SK-N-SH (cell line): ENCODE results near the gene POLR2J. TPM values are rescaled to one million over a fixed set of nuclear protein-coding genes. Genes with fewer than 3 reads are reported as not detected.
"Not testable (repeated sequence)": the region's sequence is repeated elsewhere in the genome, so short reads cannot be mapped to it uniquely, and the experiment has no call there.

ENCODE experiments used
- CTCF ChIA-PET: fragments of 300-600, 350-600 bp; formaldehyde crosslinking; extraction: SDS; loops from one replicate; lab custom pipeline; 2021; lab: Yijun Ruan, JAX
- POLR2A ChIA-PET: fragments of 350-600 bp; sonication (Branson Sonifier 250); formaldehyde crosslinking; extraction: SDS; loops from one replicate; lab custom pipeline; 2020; ENCODE audit warnings: antibody characterized with exemption, inconsistent platforms; lab: Yijun Ruan, JAX
- DNase-seq: peaks from one replicate; pipeline ENCODE4 v3.0.0; 2012
- H2AFZ ChIP-seq: fragments of 200-600 bp; sonication (generic); 2 replicates; pipeline ENCODE4 v1.8.1; 2016; ENCODE audit warnings: antibody characterized with exemption, mild to moderate bottlenecking, low read depth
- H3F3A ChIP-seq: fragments of 200-600 bp; sonication (generic); replicated peaks from 2 replicates; pipeline ENCODE3; 2016; ENCODE audit warnings: antibody characterized with exemption, mild to moderate bottlenecking; ENCODE audit not compliant: insufficient read depth
- H3K27ac ChIP-seq, 2 experiments: fragments of 200-500 bp in 1 of 2; fragments of 200-600 bp in 1 of 2; sonication (Bioruptor generic) in 1 of 2; sonication (generic), shearing (Covaris generic) in 1 of 2; 2 replicates each; pipeline versions ENCODE4 v1.5.1 to v1.6.1; 2014 to 2016; ENCODE audit warnings: low read depth in 2 of 2, inconsistent platforms in 1 of 2, low read length in 1 of 2, mild to moderate bottlenecking in 1 of 2, mixed read lengths in 1 of 2
- H3K27me3 ChIP-seq: fragments of 200-600 bp; sonication (generic), shearing (Covaris generic); 2 replicates; pipeline ENCODE4 v1.6.1; 2016; ENCODE audit warnings: mixed run types; ENCODE audit not compliant: insufficient read depth
- H3K36me3 ChIP-seq, 2 experiments: fragments of 200-500 bp in 1 of 2; fragments of 200-600 bp in 1 of 2; sonication (Bioruptor generic) in 1 of 2; sonication (generic) in 1 of 2; replicated peaks in 1 of 2; 2 replicates each; pipeline versions ENCODE3 to v1.5.1; 2014 to 2016; ENCODE audit warnings: low read length in 1 of 2, mild to moderate bottlenecking in 1 of 2; ENCODE audit not compliant: insufficient read depth in 2 of 2, control insufficient read depth in 1 of 2
- H3K4me1 ChIP-seq, 2 experiments: fragments of 200-500 bp in 1 of 2; fragments of 200-600 bp in 1 of 2; sonication (Bioruptor generic) in 1 of 2; sonication (generic), shearing (Covaris generic) in 1 of 2; 2 replicates each; pipeline versions ENCODE4 v1.5.1 to v1.6.1; 2014 to 2016; ENCODE audit warnings: low read depth in 1 of 2, low read length in 1 of 2, mixed run types in 1 of 2; ENCODE audit not compliant: insufficient read depth in 2 of 2, control insufficient read depth in 1 of 2
- H3K4me2 ChIP-seq: fragments of 200-600 bp; sonication (generic), shearing (Covaris generic); 2 replicates; pipeline ENCODE4 v1.6.1; 2017; ENCODE audit warnings: mixed run types
- H3K4me3 ChIP-seq, 2 experiments: fragments of 200-500 bp in 1 of 2; fragments of 200-600 bp in 1 of 2; sonication (Bioruptor generic) in 1 of 2; sonication (generic), shearing (Covaris generic) in 1 of 2; 2 replicates each; pipeline versions ENCODE4 v1.5.1 to v1.8.1; 2014 to 2016; ENCODE audit warnings: low read depth in 2 of 2, inconsistent platforms in 1 of 2, low read length in 1 of 2, mild to moderate bottlenecking in 1 of 2, mixed read lengths in 1 of 2, moderate library complexity in 1 of 2
- H3K79me2 ChIP-seq: fragments of 200-600 bp; sonication (generic); 2 replicates; pipeline ENCODE4 v1.8.1; 2017; ENCODE audit warnings: mild to moderate bottlenecking; ENCODE audit not compliant: insufficient read depth
- H3K9ac ChIP-seq: fragments of 200-600 bp; sonication (generic); 2 replicates; pipeline ENCODE4 v1.6.1; 2017; ENCODE audit warnings: mixed run types
- H3K9me2 ChIP-seq: fragments of 200-600 bp; sonication (generic); 2 replicates; pipeline ENCODE4 v1.6.1; 2017; ENCODE audit warnings: mixed run types
- H3K9me3 ChIP-seq: fragments of 200-600 bp; sonication (generic); 2 replicates; pipeline ENCODE4 v1.6.1; 2017; ENCODE audit warnings: mixed run types, mild to moderate bottlenecking, moderate library complexity
- H4K20me1 ChIP-seq: fragments of 200-600 bp; sonication (generic); 2 replicates; pipeline ENCODE4 v1.6.1; 2017; ENCODE audit warnings: mild to moderate bottlenecking, mixed run types; ENCODE audit not compliant: insufficient read depth
- WGBS: methylation state at CpG from one replicate; pipeline ENCODE4 v1.1.6; 2017; ENCODE audit warnings: low lambda C conversion rate; 5-methylcytosine and 5-hydroxymethylcytosine counted together
- polyA plus RNA-seq, 3 experiments: library from polyadenylated mRNA; depleted of rRNA; stranded (reverse); fragments of >200 nt; gene quantifications; 2 replicates each; pipeline ENCODE4 v1.2.3, GENCODE V29; 2012

POLR2J gene
- polyA plus RNA-seq, 1 of the 3 experiments (the other 2 are of a cell fraction), result 299 TPM

- H3K36me3 ChIP-seq, H3K9ac ChIP-seq, H3K27me3 ChIP-seq, H3K4me1 ChIP-seq, H3K27ac ChIP-seq, H3K9me2 ChIP-seq, H3K79me2 ChIP-seq, H3F3A ChIP-seq, DNase-seq, H3K4me2 ChIP-seq, H3K9me3 ChIP-seq, H3K4me3 ChIP-seq, CTCF ChIA-PET, H4K20me1 ChIP-seq, H2AFZ ChIP-seq, POLR2A ChIA-PET: not testable (repeated sequence)
- WGBS, result 83% methylated on average over 4 of the region's 8 CpGs
Observed at GRCh38 chr7:102510575-102510974, 31.9 kb upstream of the POLR2J start.

GRCh38 chr7:102507410-102508088 is 28.8 kb upstream of the POLR2J start:
- DNase-seq, H2AFZ ChIP-seq, H4K20me1 ChIP-seq, H3K9ac ChIP-seq, H3K9me2 ChIP-seq, H3K79me2 ChIP-seq, CTCF ChIA-PET, POLR2A ChIA-PET, H3K9me3 ChIP-seq, H3K4me1 ChIP-seq, H3K4me2 ChIP-seq, H3K27ac ChIP-seq, H3K36me3 ChIP-seq, H3F3A ChIP-seq, H3K27me3 ChIP-seq, H3K4me3 ChIP-seq: not testable (repeated sequence)
- WGBS, result 100% methylated on average over 2 of the region's 8 CpGs

GRCh38 chr7:102505298-102506185 is 26.8 kb upstream of the POLR2J start:
- CTCF ChIA-PET, H3K4me3 ChIP-seq, H3F3A ChIP-seq, POLR2A ChIA-PET, H4K20me1 ChIP-seq, H3K79me2 ChIP-seq, H3K4me1 ChIP-seq, H3K9me3 ChIP-seq, H3K36me3 ChIP-seq, H2AFZ ChIP-seq, H3K4me2 ChIP-seq, DNase-seq, H3K9me2 ChIP-seq, H3K27me3 ChIP-seq: not testable (repeated sequence)
- Histone ChIP-seq H3K9ac (peak overlapping the region; percentile 51; the same call in 1 of the 2 replicates), H3K27ac (peak overlapping the region in 1 of 2 experiments; percentile 69; a peak in 2 of 4 replicates)
- 55% methylated on average over 5 of the region's 24 CpGs for WGBS

GRCh38 chr7:102503141-102503540 is 24.4 kb upstream of the POLR2J start:
- POLR2A ChIA-PET, H3K27me3 ChIP-seq, H3K9me3 ChIP-seq, CTCF ChIA-PET, H2AFZ ChIP-seq, H3K4me2 ChIP-seq, DNase-seq, H3F3A ChIP-seq, H3K79me2 ChIP-seq, H3K27ac ChIP-seq, H3K9me2 ChIP-seq, H3K9ac ChIP-seq, H4K20me1 ChIP-seq, H3K36me3 ChIP-seq, H3K4me3 ChIP-seq, H3K4me1 ChIP-seq: not testable (repeated sequence)
- WGBS, result no CpG with 5 or more reads among the region's 12 CpGs

- H3K9me2 ChIP-seq, H3K9ac ChIP-seq, DNase-seq, CTCF ChIA-PET, H3K9me3 ChIP-seq, H4K20me1 ChIP-seq, H3K79me2 ChIP-seq, H3F3A ChIP-seq, H2AFZ ChIP-seq, H3K4me1 ChIP-seq, H3K27me3 ChIP-seq, H3K4me2 ChIP-seq, H3K4me3 ChIP-seq, H3K36me3 ChIP-seq, H3K27ac ChIP-seq, POLR2A ChIA-PET: not testable (repeated sequence)
- 95% methylated on average over 11 of the region's 16 CpGs for WGBS
Observed at GRCh38 chr7:102498321-102498720, 19.6 kb upstream of the POLR2J start.

- H4K20me1 ChIP-seq, H3K27ac ChIP-seq, DNase-seq, H3K9ac ChIP-seq, CTCF ChIA-PET, H3K9me3 ChIP-seq, H3K36me3 ChIP-seq, POLR2A ChIA-PET, H3K4me2 ChIP-seq, H3K27me3 ChIP-seq, H2AFZ ChIP-seq, H3K4me3 ChIP-seq, H3K79me2 ChIP-seq, H3K4me1 ChIP-seq, H3F3A ChIP-seq, H3K9me2 ChIP-seq: not testable (repeated sequence)
- 100% methylated on average over 1 of the region's 5 CpGs for whole genome bisulfite sequencing
Observed at GRCh38 chr7:102497308-102497707, 18.6 kb upstream of the POLR2J start.
